Measurements from ENCODE around the gene PRICKLE1.

- TF ChIP-seq POLR2A (IDR thresholded peaks at IDR 0.05; ENCODE audit: extremely low read depth, insufficient read length) (no peak), MYC (IDR thresholded peaks at IDR 0.05; ENCODE audit: low read depth, low read length) (no peak), MAX (IDR thresholded peaks at IDR 0.05; ENCODE audit: low read depth, low read length) (no peak)
These were observed 142.2 kb downstream of the PRICKLE1 start for GRCh38 chr12:42447371-42447786.

Measured in NB4 (cell line).